WTC11 (cell line): ENCODE results near the gene UBAP2. TPM values are rescaled to one million over a fixed set of nuclear protein-coding genes. Genes with fewer than 3 reads are reported as not detected.
A peak's percentile ranks its signal among the peaks of the same experiment; 100 is the strongest.

Experiments
- ATAC-seq: fragments of 200-7000 bp; cut with Tn5 transposase; 2 replicates; pipeline ENCODE4 v1.10.0; 2021; ENCODE audit warnings: mild to moderate bottlenecking, moderate library complexity
- CTCF ChIA-PET: fragments of 300-600 bp; sonication (Branson Sonifier 250); formaldehyde crosslinking; loops from one replicate; lab custom pipeline; 2021; ENCODE audit warnings: antibody characterized with exemption; lab: Charles Lee
- POLR2A ChIA-PET: fragments of 350-600 bp; sonication (Branson Sonifier 250); formaldehyde crosslinking; loops from one replicate; lab custom pipeline; 2021; ENCODE audit warnings: antibody characterized with exemption; lab: Charles Lee
- DNase-seq: peaks from one replicate; pipeline ENCODE4 v3.0.0; 2021; ENCODE audit warnings: low spot score
- H3K27ac Mint-ChIP-seq: 2 replicates; pipeline ENCODE4 v1.8.0; 2021; ENCODE audit warnings: mixed read lengths
- H3K27me3 Mint-ChIP-seq: 2 replicates; pipeline ENCODE4 v1.8.0; 2021; ENCODE audit warnings: low read depth, mild to moderate bottlenecking, moderate library complexity, mixed read lengths
- H3K36me3 Mint-ChIP-seq: 2 replicates; pipeline ENCODE4 v1.8.0; 2021; ENCODE audit warnings: mixed read lengths
- H3K4me1 Mint-ChIP-seq: 2 replicates; pipeline ENCODE4 v1.8.0; 2022; ENCODE audit warnings: mixed read lengths
- H3K4me3 Mint-ChIP-seq: 2 replicates; pipeline ENCODE4 v1.8.0; 2021; ENCODE audit warnings: mild to moderate bottlenecking, moderate library complexity, mixed read lengths
- H3K9me3 Mint-ChIP-seq: 2 replicates; pipeline ENCODE4 v1.8.0; 2021; ENCODE audit warnings: mixed read lengths
- CREB1 ChIP-seq: sonication (generic); formaldehyde crosslinking; IDR thresholded peaks from 2 replicates; pipeline ENCODE4 v1.8.0; 2023; ENCODE audit warnings: mild to moderate bottlenecking, missing genetic modification reagents
- FOXP1 ChIP-seq: sonication (generic); formaldehyde crosslinking; IDR thresholded peaks from 2 replicates; pipeline ENCODE4 v1.8.0; 2022; ENCODE audit warnings: missing genetic modification reagents, mild to moderate bottlenecking, moderate library complexity, borderline replicate concordance
- GABPB1 ChIP-seq: sonication (generic); formaldehyde crosslinking; IDR thresholded peaks from 2 replicates; pipeline ENCODE4 v1.8.1; 2023; ENCODE audit warnings: mild to moderate bottlenecking, missing genetic modification reagents
- MXD4 ChIP-seq: fragments of 250-450 bp; sonication (Bioruptor Pico); IDR thresholded peaks from 2 replicates; pipeline ENCODE4 v1.8.0; 2021; ENCODE audit warnings: mild to moderate bottlenecking, moderate library complexity, borderline replicate concordance
- NFATC4 ChIP-seq: fragments of 250-450 bp; sonication (Bioruptor Pico); IDR thresholded peaks from 2 replicates; pipeline ENCODE4 v1.9.0; 2021; ENCODE audit warnings: mild to moderate bottlenecking
- NR1H2 ChIP-seq: sonication (generic); formaldehyde crosslinking; IDR thresholded peaks from 2 replicates; pipeline ENCODE4 v1.9.0; 2021; ENCODE audit warnings: mild to moderate bottlenecking, moderate library complexity, missing genetic modification reagents
- TEAD1 ChIP-seq: sonication (generic); formaldehyde crosslinking; IDR thresholded peaks from 2 replicates; pipeline ENCODE4 v1.8.0; 2022; ENCODE audit warnings: mild to moderate bottlenecking, missing genetic modification reagents
- TP53 ChIP-seq: sonication (generic); formaldehyde crosslinking; IDR thresholded peaks from 2 replicates; pipeline ENCODE4 v1.8.1; 2023; ENCODE audit warnings: mild to moderate bottlenecking, missing genetic modification reagents
- ZBTB21 ChIP-seq: sonication (generic); formaldehyde crosslinking; IDR thresholded peaks from 2 replicates; pipeline ENCODE4 v1.8.1; 2023; ENCODE audit warnings: mild to moderate bottlenecking, missing genetic modification reagents, borderline replicate concordance
- total RNA-seq: library from RNA; stranded (reverse); gene quantifications from 3 replicates; pipeline ENCODE4 v1.2.3, GENCODE V29; 2021
- TF ChIP-seq, protein P1 (sequence below): fragments of 250-450 bp; sonication (Bioruptor Pico); IDR thresholded peaks from 2 replicates; pipeline ENCODE4 v1.9.0; 2021; ENCODE audit warnings: mild to moderate bottlenecking
- TF ChIP-seq, protein P2 (sequence below): sonication (generic); formaldehyde crosslinking; IDR thresholded peaks from 2 replicates; pipeline ENCODE4 v1.8.1; 2023; ENCODE audit warnings: mild to moderate bottlenecking, missing genetic modification reagents
- TF ChIP-seq, protein P3 (sequence below): sonication (generic); formaldehyde crosslinking; IDR thresholded peaks from 2 replicates; pipeline ENCODE4 v1.8.0; 2023; ENCODE audit warnings: missing genetic modification reagents, mild to moderate bottlenecking, borderline replicate concordance
- TF ChIP-seq, protein P4 (sequence below): sonication (generic); formaldehyde crosslinking; conservative IDR thresholded peaks from 2 replicates; pipeline ENCODE4 v1.8.1; 2022; ENCODE audit warnings: mild to moderate bottlenecking, missing genetic modification reagents
- TF ChIP-seq, protein P5 (sequence below): sonication (generic); formaldehyde crosslinking; IDR thresholded peaks from 2 replicates; pipeline ENCODE4 v1.8.0; 2022; ENCODE audit warnings: missing genetic modification reagents
- TF ChIP-seq, protein P6 (sequence below): sonication (generic); formaldehyde crosslinking; IDR thresholded peaks from 2 replicates; pipeline ENCODE4 v1.8.0; 2023; ENCODE audit warnings: mild to moderate bottlenecking, missing genetic modification reagents

UBAP2 gene
- total RNA-seq, 1 experiment from 2014 or later = 63.9 TPM

DNA sequence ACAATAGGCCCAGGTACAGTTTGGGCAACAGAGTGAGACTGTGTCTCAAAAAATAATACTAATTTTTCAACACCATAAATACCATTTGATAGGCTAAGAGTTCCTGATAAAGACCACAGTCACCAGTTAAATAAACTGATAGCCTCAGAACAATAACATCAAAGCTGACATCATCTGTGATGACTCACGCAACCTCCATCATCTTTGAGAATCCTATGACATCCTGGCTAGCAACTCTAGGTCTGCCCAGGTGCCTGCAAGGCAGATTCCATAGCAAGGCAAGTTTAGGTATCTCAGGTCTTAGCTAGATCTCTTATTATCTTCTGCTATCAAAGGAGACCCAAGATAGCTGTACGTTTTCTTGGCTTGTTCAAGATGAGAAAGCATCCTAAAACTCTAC, 30.5 kb upstream of the UBAP2 start:
- Mint-ChIP-seq H3K36me3 (no peaks in the 10 kb centered on the region), H3K4me3 (no peak overlapping the region)
- no peak for ATAC-seq
- CTCF ChIA-PET = no interaction called here
- TF ChIP-seq, protein P1, sequence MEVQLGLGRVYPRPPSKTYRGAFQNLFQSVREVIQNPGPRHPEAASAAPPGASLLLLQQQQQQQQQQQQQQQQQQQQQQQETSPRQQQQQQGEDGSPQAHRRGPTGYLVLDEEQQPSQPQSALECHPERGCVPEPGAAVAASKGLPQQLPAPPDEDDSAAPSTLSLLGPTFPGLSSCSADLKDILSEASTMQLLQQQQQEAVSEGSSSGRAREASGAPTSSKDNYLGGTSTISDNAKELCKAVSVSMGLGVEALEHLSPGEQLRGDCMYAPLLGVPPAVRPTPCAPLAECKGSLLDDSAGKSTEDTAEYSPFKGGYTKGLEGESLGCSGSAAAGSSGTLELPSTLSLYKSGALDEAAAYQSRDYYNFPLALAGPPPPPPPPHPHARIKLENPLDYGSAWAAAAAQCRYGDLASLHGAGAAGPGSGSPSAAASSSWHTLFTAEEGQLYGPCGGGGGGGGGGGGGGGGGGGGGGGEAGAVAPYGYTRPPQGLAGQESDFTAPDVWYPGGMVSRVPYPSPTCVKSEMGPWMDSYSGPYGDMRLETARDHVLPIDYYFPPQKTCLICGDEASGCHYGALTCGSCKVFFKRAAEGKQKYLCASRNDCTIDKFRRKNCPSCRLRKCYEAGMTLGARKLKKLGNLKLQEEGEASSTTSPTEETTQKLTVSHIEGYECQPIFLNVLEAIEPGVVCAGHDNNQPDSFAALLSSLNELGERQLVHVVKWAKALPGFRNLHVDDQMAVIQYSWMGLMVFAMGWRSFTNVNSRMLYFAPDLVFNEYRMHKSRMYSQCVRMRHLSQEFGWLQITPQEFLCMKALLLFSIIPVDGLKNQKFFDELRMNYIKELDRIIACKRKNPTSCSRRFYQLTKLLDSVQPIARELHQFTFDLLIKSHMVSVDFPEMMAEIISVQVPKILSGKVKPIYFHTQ (CRISPR knock-in tag) = no peak
- TF ChIP-seq, protein P2, sequence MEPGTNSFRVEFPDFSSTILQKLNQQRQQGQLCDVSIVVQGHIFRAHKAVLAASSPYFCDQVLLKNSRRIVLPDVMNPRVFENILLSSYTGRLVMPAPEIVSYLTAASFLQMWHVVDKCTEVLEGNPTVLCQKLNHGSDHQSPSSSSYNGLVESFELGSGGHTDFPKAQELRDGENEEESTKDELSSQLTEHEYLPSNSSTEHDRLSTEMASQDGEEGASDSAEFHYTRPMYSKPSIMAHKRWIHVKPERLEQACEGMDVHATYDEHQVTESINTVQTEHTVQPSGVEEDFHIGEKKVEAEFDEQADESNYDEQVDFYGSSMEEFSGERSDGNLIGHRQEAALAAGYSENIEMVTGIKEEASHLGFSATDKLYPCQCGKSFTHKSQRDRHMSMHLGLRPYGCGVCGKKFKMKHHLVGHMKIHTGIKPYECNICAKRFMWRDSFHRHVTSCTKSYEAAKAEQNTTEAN (CRISPR knock-in tag) = no peak
- no peak for TF ChIP-seq MXD4
- TF ChIP-seq, all 79 proteins: peak for 0
- peaks cover 2% of the 10 kb centered on the region; the same call in 1 of the 2 replicates for H3K4me1 Mint-ChIP-seq
- no peak for DNase-seq
- no peaks in the 10 kb centered on the region for H3K27me3 Mint-ChIP-seq
- no peak overlapping the region for H3K27ac Mint-ChIP-seq
- POLR2A ChIA-PET = no interaction called here
- H3K9me3 Mint-ChIP-seq = peaks cover 3% of the 10 kb centered on the region

DNA sequence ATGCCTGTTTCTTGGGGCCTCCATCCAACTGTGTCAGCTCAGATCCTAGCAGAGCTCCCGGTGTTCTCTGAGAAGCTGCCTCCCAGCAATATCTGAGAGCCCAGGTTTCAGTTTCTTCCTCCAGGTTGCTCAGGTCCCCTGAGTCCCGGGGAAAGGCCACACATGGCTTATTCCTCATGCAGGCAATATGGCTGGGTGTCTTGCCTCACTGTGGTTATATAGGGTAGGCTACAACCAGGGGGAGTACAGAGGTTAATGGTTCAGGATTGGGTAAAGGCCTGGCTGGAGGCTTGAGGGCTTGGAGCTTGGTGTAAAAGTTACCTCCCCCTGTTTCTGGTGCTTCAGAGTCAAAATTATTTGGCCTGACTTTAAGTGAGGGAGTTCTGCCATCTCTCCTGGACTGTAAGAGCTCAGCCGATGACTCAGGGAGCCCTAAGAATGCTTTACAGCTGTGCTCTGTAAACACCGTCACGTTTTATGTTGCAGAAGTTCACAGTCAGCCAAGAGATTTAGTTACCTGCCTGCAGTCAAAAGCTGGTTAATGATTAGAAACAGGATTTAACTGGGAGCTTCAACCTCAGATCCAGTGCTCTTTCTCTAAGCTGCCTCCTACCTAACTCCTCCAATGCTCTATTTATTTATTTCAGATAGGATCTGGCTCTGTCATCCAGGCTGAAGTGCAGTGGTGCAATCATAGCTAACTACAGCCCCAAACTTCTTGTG, 24.3 kb upstream of the UBAP2 start:
- ChIA-PET POLR2A (interaction anchor here (0.7 to 2.4 kb wide), 2 partner anchors 24 to 155 kb away, joined by 6 to 15 read pairs; partner anchors contain the start of gene UBAP2), CTCF (interaction anchor here (0.6 to 2.9 kb wide), 27 partner anchors 8 to 351 kb away, joined by 3 to 29 read pairs (median 3); partner anchors contain the start of gene UBAP2)
- Mint-ChIP-seq H3K36me3 (no peaks in the 10 kb centered on the region), H3K9me3 (peaks cover 4% of the 10 kb centered on the region), H3K4me3 (no peak overlapping the region), H3K27me3 (no peaks in the 10 kb centered on the region), H3K4me1 (peaks cover 25% of the 10 kb centered on the region), H3K27ac (peak overlapping the region; percentile 80)
- TF ChIP-seq TEAD1 (no peak), GABPB1 (0 out of 2 replicates have a peak, but pooled peaks have one; percentile 32)
- ATAC-seq = peak; percentile 16
- no peak for DNase-seq

DNA sequence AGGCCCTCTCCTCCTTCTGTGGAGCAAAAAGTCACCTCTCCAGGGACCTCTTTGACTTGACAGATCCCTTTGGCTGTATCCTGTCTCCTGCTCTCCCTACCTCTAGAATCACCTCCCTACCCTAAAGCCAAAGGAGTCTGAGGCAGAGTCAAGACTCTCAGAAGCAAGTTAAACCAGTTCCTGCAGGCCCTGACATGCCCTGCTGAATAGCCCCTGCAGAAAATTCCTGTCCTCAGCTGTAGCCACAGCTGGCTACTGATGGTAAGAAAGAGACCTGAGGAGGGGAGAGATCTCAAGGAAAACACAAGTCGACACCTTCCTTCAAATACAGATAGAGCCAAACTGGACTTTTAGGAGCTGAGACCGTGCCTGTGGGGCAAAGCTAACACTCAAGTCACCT, 23.7 kb upstream of the UBAP2 start:
- DNase-seq (no peak), ATAC-seq (peak; percentile 68)
- Mint-ChIP-seq H3K9me3 (peaks cover 4% of the 10 kb centered on the region), H3K4me1 (peaks cover 25% of the 10 kb centered on the region), H3K27ac (peak overlapping the region; percentile 80), H3K4me3 (no peak overlapping the region), H3K36me3 (no peaks in the 10 kb centered on the region), H3K27me3 (no peaks in the 10 kb centered on the region)
- ChIA-PET POLR2A (interaction anchor here (2.4 kb wide), 1 partner anchor 23 kb away, joined by 15 read pairs; the partner anchor contains the start of gene UBAP2), CTCF (interaction anchor here (0.7 to 2.9 kb wide), 9 partner anchors 8 to 335 kb away, joined by 3 to 29 read pairs (median 6); partner anchors contain the start of gene UBAP2)
- TF ChIP-seq, protein P3, sequence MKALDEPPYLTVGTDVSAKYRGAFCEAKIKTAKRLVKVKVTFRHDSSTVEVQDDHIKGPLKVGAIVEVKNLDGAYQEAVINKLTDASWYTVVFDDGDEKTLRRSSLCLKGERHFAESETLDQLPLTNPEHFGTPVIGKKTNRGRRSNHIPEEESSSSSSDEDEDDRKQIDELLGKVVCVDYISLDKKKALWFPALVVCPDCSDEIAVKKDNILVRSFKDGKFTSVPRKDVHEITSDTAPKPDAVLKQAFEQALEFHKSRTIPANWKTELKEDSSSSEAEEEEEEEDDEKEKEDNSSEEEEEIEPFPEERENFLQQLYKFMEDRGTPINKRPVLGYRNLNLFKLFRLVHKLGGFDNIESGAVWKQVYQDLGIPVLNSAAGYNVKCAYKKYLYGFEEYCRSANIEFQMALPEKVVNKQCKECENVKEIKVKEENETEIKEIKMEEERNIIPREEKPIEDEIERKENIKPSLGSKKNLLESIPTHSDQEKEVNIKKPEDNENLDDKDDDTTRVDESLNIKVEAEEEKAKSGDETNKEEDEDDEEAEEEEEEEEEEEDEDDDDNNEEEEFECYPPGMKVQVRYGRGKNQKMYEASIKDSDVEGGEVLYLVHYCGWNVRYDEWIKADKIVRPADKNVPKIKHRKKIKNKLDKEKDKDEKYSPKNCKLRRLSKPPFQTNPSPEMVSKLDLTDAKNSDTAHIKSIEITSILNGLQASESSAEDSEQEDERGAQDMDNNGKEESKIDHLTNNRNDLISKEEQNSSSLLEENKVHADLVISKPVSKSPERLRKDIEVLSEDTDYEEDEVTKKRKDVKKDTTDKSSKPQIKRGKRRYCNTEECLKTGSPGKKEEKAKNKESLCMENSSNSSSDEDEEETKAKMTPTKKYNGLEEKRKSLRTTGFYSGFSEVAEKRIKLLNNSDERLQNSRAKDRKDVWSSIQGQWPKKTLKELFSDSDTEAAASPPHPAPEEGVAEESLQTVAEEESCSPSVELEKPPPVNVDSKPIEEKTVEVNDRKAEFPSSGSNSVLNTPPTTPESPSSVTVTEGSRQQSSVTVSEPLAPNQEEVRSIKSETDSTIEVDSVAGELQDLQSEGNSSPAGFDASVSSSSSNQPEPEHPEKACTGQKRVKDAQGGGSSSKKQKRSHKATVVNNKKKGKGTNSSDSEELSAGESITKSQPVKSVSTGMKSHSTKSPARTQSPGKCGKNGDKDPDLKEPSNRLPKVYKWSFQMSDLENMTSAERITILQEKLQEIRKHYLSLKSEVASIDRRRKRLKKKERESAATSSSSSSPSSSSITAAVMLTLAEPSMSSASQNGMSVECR (CRISPR knock-in tag) = no peak
- TF ChIP-seq CREB1 (CRISPR knock-in tag) = no peak
- TF ChIP-seq, protein P4, sequence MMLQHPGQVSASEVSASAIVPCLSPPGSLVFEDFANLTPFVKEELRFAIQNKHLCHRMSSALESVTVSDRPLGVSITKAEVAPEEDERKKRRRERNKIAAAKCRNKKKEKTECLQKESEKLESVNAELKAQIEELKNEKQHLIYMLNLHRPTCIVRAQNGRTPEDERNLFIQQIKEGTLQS = no peak
- no peak for TF ChIP-seq FOXP1
- TF ChIP-seq, protein P5, sequence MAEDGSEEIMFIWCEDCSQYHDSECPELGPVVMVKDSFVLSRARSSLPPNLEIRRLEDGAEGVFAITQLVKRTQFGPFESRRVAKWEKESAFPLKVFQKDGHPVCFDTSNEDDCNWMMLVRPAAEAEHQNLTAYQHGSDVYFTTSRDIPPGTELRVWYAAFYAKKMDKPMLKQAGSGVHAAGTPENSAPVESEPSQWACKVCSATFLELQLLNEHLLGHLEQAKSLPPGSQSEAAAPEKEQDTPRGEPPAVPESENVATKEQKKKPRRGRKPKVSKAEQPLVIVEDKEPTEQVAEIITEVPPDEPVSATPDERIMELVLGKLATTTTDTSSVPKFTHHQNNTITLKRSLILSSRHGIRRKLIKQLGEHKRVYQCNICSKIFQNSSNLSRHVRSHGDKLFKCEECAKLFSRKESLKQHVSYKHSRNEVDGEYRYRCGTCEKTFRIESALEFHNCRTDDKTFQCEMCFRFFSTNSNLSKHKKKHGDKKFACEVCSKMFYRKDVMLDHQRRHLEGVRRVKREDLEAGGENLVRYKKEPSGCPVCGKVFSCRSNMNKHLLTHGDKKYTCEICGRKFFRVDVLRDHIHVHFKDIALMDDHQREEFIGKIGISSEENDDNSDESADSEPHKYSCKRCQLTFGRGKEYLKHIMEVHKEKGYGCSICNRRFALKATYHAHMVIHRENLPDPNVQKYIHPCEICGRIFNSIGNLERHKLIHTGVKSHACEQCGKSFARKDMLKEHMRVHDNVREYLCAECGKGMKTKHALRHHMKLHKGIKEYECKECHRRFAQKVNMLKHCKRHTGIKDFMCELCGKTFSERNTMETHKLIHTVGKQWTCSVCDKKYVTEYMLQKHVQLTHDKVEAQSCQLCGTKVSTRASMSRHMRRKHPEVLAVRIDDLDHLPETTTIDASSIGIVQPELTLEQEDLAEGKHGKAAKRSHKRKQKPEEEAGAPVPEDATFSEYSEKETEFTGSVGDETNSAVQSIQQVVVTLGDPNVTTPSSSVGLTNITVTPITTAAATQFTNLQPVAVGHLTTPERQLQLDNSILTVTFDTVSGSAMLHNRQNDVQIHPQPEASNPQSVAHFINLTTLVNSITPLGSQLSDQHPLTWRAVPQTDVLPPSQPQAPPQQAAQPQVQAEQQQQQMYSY (CRISPR knock-in tag) = no peak
- no peak for TF ChIP-seq NR1H2 (CRISPR knock-in tag)
- TF ChIP-seq, protein P6, sequence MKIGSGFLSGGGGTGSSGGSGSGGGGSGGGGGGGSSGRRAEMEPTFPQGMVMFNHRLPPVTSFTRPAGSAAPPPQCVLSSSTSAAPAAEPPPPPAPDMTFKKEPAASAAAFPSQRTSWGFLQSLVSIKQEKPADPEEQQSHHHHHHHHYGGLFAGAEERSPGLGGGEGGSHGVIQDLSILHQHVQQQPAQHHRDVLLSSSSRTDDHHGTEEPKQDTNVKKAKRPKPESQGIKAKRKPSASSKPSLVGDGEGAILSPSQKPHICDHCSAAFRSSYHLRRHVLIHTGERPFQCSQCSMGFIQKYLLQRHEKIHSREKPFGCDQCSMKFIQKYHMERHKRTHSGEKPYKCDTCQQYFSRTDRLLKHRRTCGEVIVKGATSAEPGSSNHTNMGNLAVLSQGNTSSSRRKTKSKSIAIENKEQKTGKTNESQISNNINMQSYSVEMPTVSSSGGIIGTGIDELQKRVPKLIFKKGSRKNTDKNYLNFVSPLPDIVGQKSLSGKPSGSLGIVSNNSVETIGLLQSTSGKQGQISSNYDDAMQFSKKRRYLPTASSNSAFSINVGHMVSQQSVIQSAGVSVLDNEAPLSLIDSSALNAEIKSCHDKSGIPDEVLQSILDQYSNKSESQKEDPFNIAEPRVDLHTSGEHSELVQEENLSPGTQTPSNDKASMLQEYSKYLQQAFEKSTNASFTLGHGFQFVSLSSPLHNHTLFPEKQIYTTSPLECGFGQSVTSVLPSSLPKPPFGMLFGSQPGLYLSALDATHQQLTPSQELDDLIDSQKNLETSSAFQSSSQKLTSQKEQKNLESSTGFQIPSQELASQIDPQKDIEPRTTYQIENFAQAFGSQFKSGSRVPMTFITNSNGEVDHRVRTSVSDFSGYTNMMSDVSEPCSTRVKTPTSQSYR = no peak
- TF ChIP-seq NFATC4 (CRISPR knock-in tag) = no peak
- TF ChIP-seq TP53 (CRISPR knock-in tag) = no peak
- TF ChIP-seq ZBTB21 = no peak
